GM21390 (cell line): ENCODE measurements around the gene NCAM1.

Source experiments
- ATAC-seq: cut with Tn5 transposase; IDR thresholded peaks from one replicate; pipeline ENCODE4 v1.9.1; 2021; ENCODE audit not compliant: unreplicated experiment

The NCAM1 gene

GRCh38 chr11:113247221-113247620 lies 286.0 kb downstream of the NCAM1 start:
- no peak for ATAC-seq

GRCh38 chr11:113247966-113248365 lies 286.7 kb downstream of the NCAM1 start:
- ATAC-seq: no peak

- ATAC-seq: no peak
These were observed 287.7 kb downstream of the NCAM1 start for GRCh38 chr11:113248702-113249490.

- ATAC-seq: no peak
These were observed 288.2 kb downstream of the NCAM1 start for GRCh38 chr11:113249491-113249763.

- no peak for ATAC-seq
These were observed 288.6 kb downstream of the NCAM1 start for GRCh38 chr11:113249786-113250185.

- no peak for ATAC-seq
These were observed 290.1 kb downstream of the NCAM1 start for GRCh38 chr11:113251281-113251680.

- no peak for ATAC-seq
These were observed 292.2 kb downstream of the NCAM1 start for GRCh38 chr11:113253406-113253805.

GRCh38 chr11:113255096-113255495 lies 293.9 kb downstream of the NCAM1 start:
- no peak for ATAC-seq

- ATAC-seq: no peak
These were observed 294.5 kb downstream of the NCAM1 start for GRCh38 chr11:113255741-113256140.

- no peak for ATAC-seq
These were observed 295.4 kb downstream of the NCAM1 start for GRCh38 chr11:113256431-113257202.

GRCh38 chr11:113260096-113260425 lies 298.8 kb downstream of the NCAM1 start:
- ATAC-seq: no peak

GRCh38 chr11:113260541-113260940 lies 299.3 kb downstream of the NCAM1 start:
- no peak for ATAC-seq

GRCh38 chr11:113261709-113262475 lies 300.7 kb downstream of the NCAM1 start:
- no peak for ATAC-seq

GRCh38 chr11:113262594-113262993 lies 301.4 kb downstream of the NCAM1 start:
- no peak for ATAC-seq

- no peak for ATAC-seq
These were observed 302.4 kb downstream of the NCAM1 start for GRCh38 chr11:113263458-113264259.

- ATAC-seq: no peak
These were observed 304.1 kb downstream of the NCAM1 start for GRCh38 chr11:113265362-113265761.

GRCh38 chr11:113267493-113267892 lies 306.3 kb downstream of the NCAM1 start:
- ATAC-seq: no peak

GRCh38 chr11:113269096-113269495 lies 307.9 kb downstream of the NCAM1 start:
- no peak for ATAC-seq

GRCh38 chr11:113269636-113270035 lies 308.4 kb downstream of the NCAM1 start:
- ATAC-seq: no peak

- no peak for ATAC-seq
These were observed 308.9 kb downstream of the NCAM1 start for GRCh38 chr11:113270080-113270479.
